NCI-H82 treated with DMSO at 0.1 percent for 48 hours (cell line): ENCODE results near the gene GPR135.

Experiments used
- DNase-seq: peaks from one replicate; lab custom pipeline; 2025; ENCODE audit not compliant: unreplicated experiment; lab: John Stamatoyannopoulos, UW

GPR135 gene

GRCh38 chr14:59465316-59466135 lies at the start of gene GPR135:
TSS of gene GPR135 (minus strand) at chr14:59465380. CDS start at chr14:59465226, 154 bp downstream.
- DNase-seq, result no peak

GRCh38 chr14:59511916-59512575 lies 46.9 kb upstream of the GPR135 start:
- DNase-seq, result peak; percentile 8

GRCh38 chr14:59510966-59511365 lies 45.8 kb upstream of the GPR135 start:
- no peak for DNase-seq

GRCh38 chr14:59510001-59510400 lies 44.8 kb upstream of the GPR135 start:
- no peak for DNase-seq

GRCh38 chr14:59509101-59509500 lies 43.9 kb upstream of the GPR135 start:
- no peak for DNase-seq

GRCh38 chr14:59507752-59508103 lies 42.5 kb upstream of the GPR135 start:
- no peak for DNase-seq

GRCh38 chr14:59507063-59507751 lies 42.0 kb upstream of the GPR135 start:
- peak; percentile 55 for DNase-seq

- no peak for DNase-seq
Measured at GRCh38 chr14:59503256-59503655, 38.1 kb upstream of the GPR135 start.

- DNase-seq, result no peak
Measured at GRCh38 chr14:59500732-59501131, 35.6 kb upstream of the GPR135 start.

- no peak for DNase-seq
Measured at GRCh38 chr14:59492384-59492783, 27.2 kb upstream of the GPR135 start.

- DNase-seq, result no peak
Measured at GRCh38 chr14:59490756-59491155, 25.6 kb upstream of the GPR135 start.

- no peak for DNase-seq
Measured at GRCh38 chr14:59484639-59485175, 19.5 kb upstream of the GPR135 start.

- peak; percentile 52 for DNase-seq
Measured at GRCh38 chr14:59483819-59484638, 18.8 kb upstream of the GPR135 start, which contains the start of the genes JKAMP and L3HYPDH. TSS of gene JKAMP (plus strand) at chr14:59484517. CDS start at chr14:59484590, 73 bp downstream. TSS of gene L3HYPDH (minus strand) at chr14:59484408. CDS start at chr14:59484316, 92 bp downstream.

GRCh38 chr14:59483363-59483762 lies 18.2 kb upstream of the GPR135 start:
- DNase-seq, result no peak

GRCh38 chr14:59482541-59483331 lies 17.6 kb upstream of the GPR135 start:
- DNase-seq, result no peak

GRCh38 chr14:59481871-59482540 lies 16.8 kb upstream of the GPR135 start:
- no peak for DNase-seq

- DNase-seq, result no peak
Measured at GRCh38 chr14:59481407-59481806, 16.2 kb upstream of the GPR135 start.

- no peak for DNase-seq
Measured at GRCh38 chr14:59480166-59480565, 15.0 kb upstream of the GPR135 start.

GRCh38 chr14:59478540-59478939 lies 13.4 kb upstream of the GPR135 start:
- DNase-seq, result no peak
